ENCODE results near the gene KSR2. TPM values are rescaled to one million over a fixed set of nuclear protein-coding genes. Genes with fewer than 3 reads are reported as not detected.

The KSR2 gene
- total and polyA plus RNA-seq, 2 of the 13 experiments (the other 11 are each of a cell fraction or from before 2014, with no cell fraction given), result 0.02 TPM; not detected in 1

DNA sequence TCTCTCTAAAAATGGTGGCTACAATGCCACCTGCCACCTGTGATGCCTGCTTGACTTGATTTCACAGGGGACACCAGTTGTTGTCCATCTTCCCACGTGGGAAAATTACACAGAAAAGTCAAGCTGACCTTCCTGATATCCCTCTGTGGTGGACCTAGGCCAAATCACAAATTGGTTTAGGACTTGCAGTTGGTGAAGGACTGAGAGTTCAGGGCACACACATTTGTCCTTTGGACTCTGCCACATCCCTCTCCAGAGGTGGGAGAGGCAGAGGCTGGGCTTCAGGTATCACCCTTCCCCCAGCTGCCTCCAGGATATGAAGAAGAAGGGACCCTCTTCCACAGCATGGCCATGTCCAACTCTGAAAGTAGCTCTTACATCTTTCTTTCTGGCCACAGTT, 551.8 kb downstream of the KSR2 start:
- DNase-seq (ENCODE audit: low spot score), result no peak
- in situ Hi-C loops (cut with HindIII; ENCODE audit: extremely low pct_ligation_motif_present, low pct_unique_long_range_greater_than_20kb), result no loop called here
- ATAC-seq, result no peak
- Histone ChIP-seq H4K20me1 (ENCODE audit: insufficient read depth, low read length) (no peaks in the 10 kb centered on the region), H3K4me1 (ENCODE audit: insufficient read depth, low read length) (no peaks in the 10 kb centered on the region), H2AFZ (ENCODE audit: low read length) (no peak overlapping the region), H3K4me2 (ENCODE audit: low read depth, low read length) (no peak overlapping the region), H3K27me3 (ENCODE audit: control insufficient read depth in 1 of 2, insufficient read depth in 2 of 2, low read length in 2 of 2) (no peaks in the 10 kb centered on the region; a peak in 1 of 5 replicates), H3K4me3 (replicated peaks in 1 of 3; ENCODE audit: insufficient read depth in 1 of 3, low read depth in 2 of 3, low read length in 3 of 3) (no peak overlapping the region), H3K36me3 (replicated peaks in 1 of 2; ENCODE audit: control insufficient read depth in 1 of 2, insufficient read depth in 2 of 2, low read length in 2 of 2) (no peaks in the 10 kb centered on the region), H3K27ac (ENCODE audit: extremely low read length, insufficient read depth, low read length) (no peak overlapping the region), H3K9ac (ENCODE audit: insufficient read depth, low read depth, low read length) (no peak overlapping the region), H3K9me3 (ENCODE audit: low read length) (no peaks in the 10 kb centered on the region), H3K79me2 (ENCODE audit: insufficient read depth, low read length) (no peaks in the 10 kb centered on the region)
- BruUV-seq (replicated peaks), result no TSS peak
- intact Hi-C loops (cut with micrococcal nuclease; ENCODE audit: unreplicated experiment), result no loop called here
- 0% methylated on average over 1 of the region's 1 CpG for WGBS (ENCODE audit: low lambda C conversion rate)
- FAIRE-seq, result no peak
- TF ChIP-seq, protein P1, sequence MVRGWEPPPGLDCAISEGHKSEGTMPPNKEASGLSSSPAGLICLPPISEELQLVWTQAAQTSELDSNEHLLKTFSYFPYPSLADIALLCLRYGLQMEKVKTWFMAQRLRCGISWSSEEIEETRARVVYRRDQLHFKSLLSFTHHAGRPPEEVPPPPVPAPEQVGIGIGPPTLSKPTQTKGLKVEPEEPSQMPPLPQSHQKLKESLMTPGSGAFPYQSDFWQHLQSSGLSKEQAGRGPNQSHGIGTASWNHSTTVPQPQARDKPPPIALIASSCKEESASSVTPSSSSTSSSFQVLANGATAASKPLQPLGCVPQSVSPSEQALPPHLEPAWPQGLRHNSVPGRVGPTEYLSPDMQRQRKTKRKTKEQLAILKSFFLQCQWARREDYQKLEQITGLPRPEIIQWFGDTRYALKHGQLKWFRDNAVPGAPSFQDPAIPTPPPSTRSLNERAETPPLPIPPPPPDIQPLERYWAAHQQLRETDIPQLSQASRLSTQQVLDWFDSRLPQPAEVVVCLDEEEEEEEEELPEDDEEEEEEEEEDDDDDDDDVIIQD (CRISPR knock-in tag; IDR thresholded peaks at IDR 0.05; ENCODE audit: low read depth), result no peak
- no peak for TF ChIP-seq EEA1 (CRISPR knock-in tag; IDR thresholded peaks at IDR 0.05; ENCODE audit: borderline replicate concordance)
- POLR2A ChIA-PET, result no interaction called here
- CTCF ChIA-PET (ENCODE audit: low intra/inter-chr PET ratio, low total read pairs), result no interaction called here

DNA sequence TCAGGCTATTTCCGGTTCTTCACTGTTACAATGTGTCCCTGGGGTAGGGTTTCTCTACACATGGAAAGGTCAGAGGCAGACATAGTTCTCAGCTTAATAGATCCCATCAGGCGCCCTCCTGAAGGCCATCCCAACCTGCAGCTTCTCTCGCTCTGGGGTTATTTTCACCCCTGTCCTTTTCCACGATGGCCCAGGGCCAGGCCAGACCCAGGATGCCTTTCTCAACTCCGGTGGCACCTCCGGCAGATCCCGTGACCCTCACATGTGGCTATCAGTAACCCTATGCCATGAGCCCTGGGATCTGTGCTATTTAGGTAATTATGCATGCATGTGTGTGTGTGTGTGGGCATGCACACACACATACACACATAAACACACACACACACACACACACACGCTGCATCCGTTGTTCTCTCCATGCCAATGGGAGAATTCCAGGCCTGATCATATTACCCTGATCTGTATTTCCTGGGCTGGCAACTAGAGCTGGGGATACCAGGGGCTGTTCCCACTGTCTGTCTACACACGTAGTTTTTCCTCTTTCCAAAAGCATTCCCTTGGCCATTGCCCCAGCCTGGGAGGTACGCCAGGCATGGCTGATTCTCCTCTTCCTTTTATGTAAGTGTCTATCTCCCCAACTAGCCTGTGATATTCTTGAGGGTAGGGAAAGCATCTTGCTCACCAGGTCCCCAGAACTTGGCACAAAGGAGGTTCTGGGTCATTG, 556.2 kb downstream of the KSR2 start:
- DNase-seq (ENCODE audit: low spot score) (no peak), FAIRE-seq (no peak), ATAC-seq (no peak)
- no TSS peak for BruUV-seq (replicated peaks)
- no peaks in the 10 kb centered on the region; a peak in 1 of 5 replicates for H3K27me3 ChIP-seq (ENCODE audit: control insufficient read depth in 1 of 2, insufficient read depth in 2 of 2, low read length in 2 of 2)
- no peak overlapping the region for H3K4me3 ChIP-seq (replicated peaks in 1 of 3; ENCODE audit: insufficient read depth in 1 of 3, low read depth in 2 of 3, low read length in 3 of 3)
- in situ Hi-C loops (cut with HindIII; ENCODE audit: extremely low pct_ligation_motif_present, low pct_unique_long_range_greater_than_20kb) (no loop called here), intact Hi-C loops (cut with micrococcal nuclease; ENCODE audit: unreplicated experiment) (no loop called here)
- no peaks in the 10 kb centered on the region for H4K20me1 ChIP-seq (ENCODE audit: insufficient read depth, low read length)
- H3K4me1 ChIP-seq (ENCODE audit: insufficient read depth, low read length), result no peaks in the 10 kb centered on the region
- ChIA-PET POLR2A (no interaction called here), CTCF (ENCODE audit: low intra/inter-chr PET ratio, low total read pairs) (no interaction called here)
- WGBS (ENCODE audit: low lambda C conversion rate), result 8% methylated on average over 11 of the region's 11 CpGs
- H3K9me3 ChIP-seq (ENCODE audit: low read length), result no peaks in the 10 kb centered on the region
- H3K27ac ChIP-seq (ENCODE audit: extremely low read length, insufficient read depth, low read length), result no peak overlapping the region
- H3K36me3 ChIP-seq (replicated peaks in 1 of 2; ENCODE audit: control insufficient read depth in 1 of 2, insufficient read depth in 2 of 2, low read length in 2 of 2), result no peaks in the 10 kb centered on the region
- H3K9ac ChIP-seq (ENCODE audit: insufficient read depth, low read depth, low read length), result no peak overlapping the region
- H3K4me2 ChIP-seq (ENCODE audit: low read depth, low read length), result no peak overlapping the region
- H2AFZ ChIP-seq (ENCODE audit: low read length), result no peak overlapping the region
- H3K79me2 ChIP-seq (ENCODE audit: insufficient read depth, low read length), result no peaks in the 10 kb centered on the region
- no peak for TF ChIP-seq ZNF264 (CRISPR knock-in tag; IDR thresholded peaks at IDR 0.05)
- TF ChIP-seq SIX4 (CRISPR knock-in tag; IDR thresholded peaks at IDR 0.05), result no peak
- no peak for TF ChIP-seq ZNF17 (CRISPR knock-in tag; IDR thresholded peaks at IDR 0.05)
- TF ChIP-seq, protein P2, sequence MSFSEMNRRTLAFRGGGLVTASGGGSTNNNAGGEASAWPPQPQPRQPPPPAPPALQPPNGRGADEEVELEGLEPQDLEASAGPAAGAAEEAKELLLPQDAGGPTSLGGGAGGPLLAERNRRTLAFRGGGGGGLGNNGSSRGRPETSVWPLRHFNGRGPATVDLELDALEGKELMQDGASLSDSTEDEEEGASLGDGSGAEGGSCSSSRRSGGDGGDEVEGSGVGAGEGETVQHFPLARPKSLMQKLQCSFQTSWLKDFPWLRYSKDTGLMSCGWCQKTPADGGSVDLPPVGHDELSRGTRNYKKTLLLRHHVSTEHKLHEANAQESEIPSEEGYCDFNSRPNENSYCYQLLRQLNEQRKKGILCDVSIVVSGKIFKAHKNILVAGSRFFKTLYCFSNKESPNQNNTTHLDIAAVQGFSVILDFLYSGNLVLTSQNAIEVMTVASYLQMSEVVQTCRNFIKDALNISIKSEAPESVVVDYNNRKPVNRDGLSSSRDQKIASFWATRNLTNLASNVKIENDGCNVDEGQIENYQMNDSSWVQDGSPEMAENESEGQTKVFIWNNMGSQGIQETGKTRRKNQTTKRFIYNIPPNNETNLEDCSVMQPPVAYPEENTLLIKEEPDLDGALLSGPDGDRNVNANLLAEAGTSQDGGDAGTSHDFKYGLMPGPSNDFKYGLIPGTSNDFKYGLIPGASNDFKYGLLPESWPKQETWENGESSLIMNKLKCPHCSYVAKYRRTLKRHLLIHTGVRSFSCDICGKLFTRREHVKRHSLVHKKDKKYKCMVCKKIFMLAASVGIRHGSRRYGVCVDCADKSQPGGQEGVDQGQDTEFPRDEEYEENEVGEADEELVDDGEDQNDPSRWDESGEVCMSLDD (CRISPR knock-in tag; IDR thresholded peaks at IDR 0.05; ENCODE audit: borderline replicate concordance), result no peak
- TF ChIP-seq SRSF1 (optimal IDR thresholded peaks at IDR 0.05; ENCODE audit: low read depth, low read length), result no peak
- no peak for TF ChIP-seq HOXA7 (CRISPR knock-in tag; IDR thresholded peaks at IDR 0.05)
- no peak for TF ChIP-seq ZNF256 (CRISPR knock-in tag; conservative IDR thresholded peaks at IDR 0.05)
- TF ChIP-seq, protein P3, sequence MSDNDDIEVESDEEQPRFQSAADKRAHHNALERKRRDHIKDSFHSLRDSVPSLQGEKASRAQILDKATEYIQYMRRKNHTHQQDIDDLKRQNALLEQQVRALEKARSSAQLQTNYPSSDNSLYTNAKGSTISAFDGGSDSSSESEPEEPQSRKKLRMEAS (IDR thresholded peaks at IDR 0.05), result no peak
- no peak for TF ChIP-seq BCL6 (CRISPR knock-in tag; IDR thresholded peaks at IDR 0.05)

Measured in HepG2 (cell line).